NAMALWA (cell line): ENCODE results near the gene MANSC1.

Experiments
- DNase-seq: peaks from one replicate; pipeline ENCODE4 v3.0.0-alpha.2; 2015; ENCODE audit warnings: low spot score

The MANSC1 gene

DNA sequence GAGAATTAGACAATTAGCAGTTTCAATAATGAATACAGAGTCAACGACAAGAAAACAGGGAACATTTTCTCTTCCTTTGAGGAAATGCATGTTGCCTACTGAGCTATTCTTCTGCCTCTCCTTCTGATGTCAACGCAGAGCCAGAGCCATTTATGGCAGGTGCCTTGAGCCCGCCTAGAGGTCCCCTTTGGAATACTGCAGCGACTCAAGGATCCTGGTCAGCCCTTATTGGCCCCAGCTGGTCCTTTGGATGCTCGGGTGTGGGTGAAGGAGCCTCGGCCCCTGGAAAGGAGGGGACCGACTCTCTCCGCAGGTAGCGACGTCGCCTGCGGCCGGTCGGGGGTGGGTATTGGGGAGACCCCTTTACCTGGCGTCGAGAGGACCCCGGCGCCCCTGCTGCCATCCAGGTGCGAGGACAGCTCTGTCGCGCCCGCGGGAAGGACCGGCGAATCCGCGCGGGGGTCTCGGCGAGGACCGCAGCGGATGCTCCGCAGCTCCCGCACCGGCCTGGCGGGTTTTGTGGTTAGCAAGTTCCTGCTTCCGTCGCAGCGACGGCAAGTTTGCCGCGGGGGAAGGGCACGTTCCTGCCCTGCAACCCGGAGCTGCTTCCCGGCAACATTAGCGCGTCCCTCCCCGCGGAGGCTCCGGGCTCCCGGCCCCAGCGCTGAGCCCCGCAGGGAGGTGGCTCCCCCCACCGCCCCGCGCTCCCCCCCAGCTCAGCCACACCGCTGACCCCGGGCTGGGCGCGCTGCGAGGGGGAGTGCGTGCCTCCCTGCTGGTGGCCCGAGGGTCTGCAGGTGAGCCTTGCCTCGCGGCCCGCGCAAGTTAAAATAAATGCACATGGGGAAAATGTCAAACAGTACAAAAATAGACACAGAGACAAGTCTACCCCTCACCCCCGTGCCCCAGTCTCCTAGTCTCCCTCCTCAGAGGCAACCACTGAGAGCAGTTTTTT, at the start of gene MANSC1:
MANSC1 (minus strand) TSS at position 532 of the 955 bp plus-strand sequence. CDS start 6,928 bp downstream, outside the sequence.
- peak; percentile 66 for DNase-seq

- DNase-seq = no peak
These were observed 49.1 kb upstream of the MANSC1 start for GRCh38 chr12:12399161-12399560.

DNA sequence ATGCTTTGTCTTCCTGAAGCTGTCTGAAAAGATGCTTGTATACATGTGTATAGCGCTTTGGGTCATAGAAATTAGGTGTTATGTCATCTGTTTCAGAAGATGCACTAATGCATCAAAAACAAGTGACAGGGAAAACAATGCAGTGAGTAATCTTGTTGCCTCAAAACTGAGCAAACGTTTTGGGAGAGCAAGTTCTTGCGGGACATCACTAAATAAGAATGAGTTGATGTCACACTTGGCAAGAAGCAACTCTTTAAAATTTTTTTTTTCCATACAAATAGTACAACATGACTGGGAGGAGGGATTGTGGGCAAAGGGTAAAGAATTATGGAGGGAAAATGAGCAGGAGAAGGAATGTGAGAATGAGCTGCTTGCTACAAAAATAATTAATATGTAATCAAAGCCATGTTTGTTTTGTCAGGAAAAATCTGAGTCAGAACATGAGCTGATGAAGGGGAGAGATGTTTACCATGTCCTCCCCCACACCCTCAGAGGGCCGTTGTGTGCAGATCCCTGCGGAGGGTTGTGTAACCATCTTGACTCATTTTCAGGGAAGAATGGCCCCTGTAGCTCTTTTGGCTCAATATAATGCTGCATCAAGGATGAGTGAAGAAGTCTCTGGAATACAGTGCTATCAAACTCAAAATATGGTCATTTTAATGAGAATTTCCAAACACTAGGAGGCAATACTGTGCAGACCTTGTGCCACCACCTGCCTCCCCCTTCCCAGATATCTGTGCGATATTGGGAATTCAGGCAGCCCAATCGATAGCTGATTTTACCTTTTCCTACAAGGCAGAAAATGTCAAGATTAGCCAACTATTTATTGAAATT, 48.2 kb upstream of the MANSC1 start:
- DNase-seq = no peak

GRCh38 chr12:12397184-12397583, 47.1 kb upstream of the MANSC1 start:
- DNase-seq = no peak

- no peak for DNase-seq
These were observed 46.7 kb upstream of the MANSC1 start for GRCh38 chr12:12396694-12397093.

DNA sequence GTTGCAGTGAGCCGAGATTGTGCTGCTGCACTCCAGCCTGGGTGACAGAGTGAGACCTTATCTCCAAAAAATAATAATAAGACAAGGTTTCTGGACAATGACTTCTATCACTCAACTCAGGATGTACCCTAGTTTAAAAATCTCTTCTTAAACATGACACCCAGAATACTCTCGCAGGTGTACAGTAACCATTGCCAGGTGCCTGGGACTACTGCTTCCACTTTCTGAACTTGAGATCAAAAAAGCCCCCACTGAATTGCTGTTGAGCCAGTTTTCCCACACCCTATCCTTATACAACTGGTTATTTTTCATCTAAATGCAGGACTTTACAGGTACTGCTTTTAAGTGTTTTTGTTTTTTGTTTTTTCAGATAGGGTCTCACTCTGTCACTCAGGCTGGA, 43.1 kb upstream of the MANSC1 start:
- DNase-seq = no peak

DNA sequence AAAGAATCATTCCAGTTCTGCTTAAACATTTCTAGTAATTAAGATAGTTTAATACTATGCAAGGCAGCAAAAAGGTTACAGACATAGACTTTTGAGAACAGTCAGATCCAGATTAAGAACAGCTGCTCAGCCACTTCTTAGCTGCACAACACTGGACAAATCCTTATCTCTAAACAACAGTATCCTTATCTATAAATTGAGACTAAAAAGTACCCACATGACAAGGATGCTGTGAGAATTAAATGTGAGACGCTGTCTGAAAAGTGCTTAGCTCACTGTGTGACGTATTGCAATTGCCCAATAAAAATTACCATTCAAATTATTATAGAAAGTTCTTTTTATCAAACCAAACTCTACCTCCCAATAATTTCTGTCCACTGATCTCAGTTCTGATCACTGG, 42.4 kb upstream of the MANSC1 start:
- no peak for DNase-seq

DNA sequence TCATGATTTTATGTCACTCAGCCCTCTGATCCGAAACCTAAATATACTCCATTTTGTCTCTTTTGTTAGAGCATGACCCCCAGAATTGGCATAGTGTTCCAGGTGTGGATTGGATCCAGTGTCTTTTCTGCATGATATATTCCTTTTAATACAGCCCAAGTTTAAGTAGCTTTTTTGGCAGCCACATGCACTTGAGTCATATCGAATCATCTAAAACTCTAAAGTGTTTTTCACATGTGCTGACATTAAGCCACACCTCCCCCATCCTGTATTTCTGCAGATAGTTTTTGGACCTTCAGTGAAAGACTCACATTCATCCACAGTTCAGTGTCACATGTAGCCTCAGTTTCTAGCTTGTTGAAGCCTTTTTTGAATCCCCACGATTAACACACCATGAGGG, 37.5 kb upstream of the MANSC1 start:
- no peak for DNase-seq

DNA sequence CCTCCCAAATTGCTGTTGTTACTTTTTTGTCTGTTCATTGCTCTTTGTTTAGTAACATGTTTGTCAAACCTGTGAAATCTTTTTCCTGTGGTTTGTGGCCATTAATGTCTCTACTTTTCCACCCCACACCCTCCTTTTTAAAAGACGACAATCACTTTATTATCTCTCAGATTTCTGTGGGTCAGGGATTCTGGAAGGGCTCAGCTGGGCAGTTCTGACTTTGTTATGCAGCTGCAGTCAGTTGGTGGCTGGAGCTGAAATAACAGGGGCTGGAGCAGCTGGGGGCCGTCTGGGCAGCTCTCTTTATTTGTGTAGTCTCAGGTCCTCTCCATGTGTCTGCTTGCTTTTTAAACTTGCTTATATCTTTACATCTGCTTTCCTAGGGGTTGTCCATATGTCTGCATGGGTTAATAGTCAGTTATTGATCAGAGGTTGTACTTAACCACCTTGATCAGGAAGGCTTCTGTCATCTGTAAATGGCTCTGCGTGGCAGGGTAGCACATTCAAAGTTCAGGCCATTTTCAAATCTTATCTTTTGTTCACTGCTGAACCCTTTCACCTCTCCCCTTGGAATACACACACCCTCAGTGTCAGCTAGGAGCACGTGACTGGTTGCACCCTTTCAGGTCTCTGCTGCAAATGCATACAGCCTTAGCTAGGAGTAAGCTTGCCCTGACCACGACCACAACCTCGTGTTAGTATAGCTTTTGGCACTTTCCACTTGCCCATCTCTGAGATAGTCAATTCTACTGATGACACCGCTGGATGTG, 34.7 kb upstream of the MANSC1 start:
- DNase-seq = no peak

DNA sequence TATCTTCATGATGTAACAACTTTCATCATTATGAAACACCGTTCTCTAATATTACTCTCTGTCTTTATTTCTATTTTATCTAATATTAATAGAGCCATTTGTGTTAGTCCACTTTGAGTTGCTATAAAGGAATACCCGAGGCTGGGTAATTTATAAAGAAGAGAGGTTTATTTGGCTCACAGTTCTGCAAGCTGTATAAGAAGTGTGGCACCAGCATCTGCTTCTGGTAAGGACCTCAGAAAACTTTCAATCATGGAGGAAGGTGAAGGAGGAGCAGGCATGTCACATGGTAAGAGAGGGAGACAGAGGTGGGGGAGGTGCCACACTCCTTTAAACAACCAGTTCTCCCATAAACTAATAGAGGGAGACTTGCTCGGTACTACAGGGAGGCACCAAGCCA, 31.9 kb upstream of the MANSC1 start:
- DNase-seq = no peak

- no peak for DNase-seq
These were observed 31.0 kb upstream of the MANSC1 start for GRCh38 chr12:12380949-12381593.

- DNase-seq = no peak
These were observed 30.0 kb upstream of the MANSC1 start for GRCh38 chr12:12379831-12380730.

DNA sequence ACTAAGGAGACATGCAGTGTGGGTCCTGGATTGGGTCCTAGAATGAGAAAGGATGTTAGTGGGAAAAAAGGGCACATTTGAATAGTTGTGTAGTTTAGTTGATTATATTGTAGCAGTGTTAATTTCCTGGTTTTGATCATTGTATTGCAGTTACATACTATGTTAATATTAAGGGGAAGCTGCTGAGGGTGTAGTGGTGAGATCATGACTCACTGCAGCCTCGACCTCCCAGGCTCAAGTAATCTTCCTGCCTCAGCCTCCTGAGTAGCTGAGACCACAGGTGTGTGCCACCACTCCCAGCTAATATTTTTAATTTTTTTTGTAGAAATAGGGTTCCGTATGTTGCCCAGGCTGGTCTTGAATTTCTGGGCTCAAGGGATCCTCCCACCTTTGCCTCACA, 28.6 kb upstream of the MANSC1 start:
- DNase-seq = no peak

GRCh38 chr12:12376646-12377448, 26.8 kb upstream of the MANSC1 start:
- DNase-seq = peak; percentile 90

- DNase-seq = no peak
These were observed 23.1 kb upstream of the MANSC1 start for GRCh38 chr12:12372946-12373722.

GRCh38 chr12:12367482-12367998, 17.5 kb upstream of the MANSC1 start:
- no peak for DNase-seq

- no peak for DNase-seq
These were observed 16.8 kb upstream of the MANSC1 start for GRCh38 chr12:12366701-12367481.

DNA sequence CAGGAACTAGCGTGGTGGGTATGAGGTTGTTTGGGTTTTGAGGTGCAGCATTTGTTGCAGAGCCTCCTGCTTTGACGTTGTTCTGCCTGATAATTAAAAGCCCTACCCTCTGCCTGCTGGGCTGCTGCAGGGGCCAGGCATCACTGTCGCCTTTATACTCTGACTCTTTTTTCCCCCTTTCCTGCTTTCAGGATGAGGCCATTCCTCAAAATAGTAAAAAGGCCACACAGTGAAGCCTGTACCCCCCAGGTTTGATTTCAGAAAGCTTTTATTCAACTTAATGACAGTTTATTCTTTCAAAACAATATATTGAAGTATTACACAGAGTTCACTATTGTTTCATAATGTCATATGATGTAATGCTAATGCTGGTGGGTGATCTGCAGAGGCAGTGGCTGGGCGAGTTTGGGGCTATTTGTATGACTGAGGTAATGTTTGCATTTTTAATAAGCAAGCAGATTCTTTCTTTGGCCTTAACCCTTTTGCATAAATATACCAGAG, 15.9 kb upstream of the MANSC1 start:
- no peak for DNase-seq
